Stimulated activated CD4-positive, alpha-beta T cell treated with anti-CD3 and anti-CD28 coated beads, Interleukin-12 subunit alpha, Interleukin-12 subunit beta, amount 100 ng/mL, for 24 hours (primary cell): ENCODE measurements around the gene MSANTD1.

ENCODE experiments used
- DNase-seq, 2 experiments: peaks; one replicate each; pipeline ENCODE4 v3.0.0-alpha.2; 2020; ENCODE audit warnings: low read depth in 2 of 2

Gene MSANTD1

DNA sequence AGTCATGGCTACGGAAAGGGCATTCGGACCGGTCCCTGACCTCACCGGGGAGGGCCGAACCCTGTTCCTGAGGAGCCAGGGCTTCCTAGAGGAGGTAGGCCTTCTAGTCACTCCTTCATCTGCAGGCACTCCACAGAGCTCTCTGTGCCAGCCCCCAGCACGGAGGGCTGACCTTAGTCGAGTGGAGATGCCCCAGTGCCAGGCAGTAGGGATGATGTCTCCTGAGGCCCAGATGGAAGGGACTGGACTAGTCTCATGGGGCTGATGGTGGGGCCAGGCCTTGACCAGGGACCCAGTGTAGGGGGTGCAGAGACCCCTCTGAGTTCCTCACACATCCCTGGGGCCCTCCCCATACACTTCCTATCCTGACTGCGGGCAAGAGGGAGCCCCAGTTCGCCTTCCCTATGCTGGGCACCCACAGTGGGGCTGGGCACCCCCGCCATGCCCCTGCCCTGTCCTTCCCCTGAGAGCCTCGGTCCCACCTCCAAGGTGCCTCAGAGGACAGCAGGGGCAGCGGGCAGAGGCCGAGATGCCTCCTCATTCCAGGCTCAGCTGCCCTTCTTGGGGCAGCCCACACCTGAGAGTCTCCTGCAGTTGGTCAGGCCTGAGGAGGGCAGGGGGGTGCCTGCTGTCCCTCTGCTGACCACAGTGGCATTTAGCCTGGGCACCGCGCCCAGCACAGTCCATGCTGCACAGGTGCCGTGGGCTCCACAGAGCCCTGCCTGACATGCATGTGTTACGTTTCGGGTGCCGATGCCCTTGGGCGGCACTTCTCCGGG lies 1.4 kb upstream of the MSANTD1 start:
- no peak for DNase-seq

DNA sequence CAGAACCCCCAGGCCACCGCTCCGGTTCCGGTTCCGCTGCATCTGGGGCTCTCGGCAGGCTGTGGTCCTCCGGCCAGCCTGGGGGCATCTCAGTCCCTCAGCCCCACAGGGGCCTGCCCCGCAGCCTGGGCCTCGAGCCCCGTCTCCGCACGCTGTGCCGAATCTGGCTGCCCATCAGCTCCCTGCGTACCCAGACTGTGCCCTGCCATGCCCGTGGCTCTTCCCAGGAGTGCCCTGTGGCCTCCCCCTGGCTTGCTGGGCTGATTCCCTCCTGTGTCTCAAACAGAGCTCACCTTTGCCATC lies 830 bp upstream of the MSANTD1 start:
- no peak for DNase-seq

DNA sequence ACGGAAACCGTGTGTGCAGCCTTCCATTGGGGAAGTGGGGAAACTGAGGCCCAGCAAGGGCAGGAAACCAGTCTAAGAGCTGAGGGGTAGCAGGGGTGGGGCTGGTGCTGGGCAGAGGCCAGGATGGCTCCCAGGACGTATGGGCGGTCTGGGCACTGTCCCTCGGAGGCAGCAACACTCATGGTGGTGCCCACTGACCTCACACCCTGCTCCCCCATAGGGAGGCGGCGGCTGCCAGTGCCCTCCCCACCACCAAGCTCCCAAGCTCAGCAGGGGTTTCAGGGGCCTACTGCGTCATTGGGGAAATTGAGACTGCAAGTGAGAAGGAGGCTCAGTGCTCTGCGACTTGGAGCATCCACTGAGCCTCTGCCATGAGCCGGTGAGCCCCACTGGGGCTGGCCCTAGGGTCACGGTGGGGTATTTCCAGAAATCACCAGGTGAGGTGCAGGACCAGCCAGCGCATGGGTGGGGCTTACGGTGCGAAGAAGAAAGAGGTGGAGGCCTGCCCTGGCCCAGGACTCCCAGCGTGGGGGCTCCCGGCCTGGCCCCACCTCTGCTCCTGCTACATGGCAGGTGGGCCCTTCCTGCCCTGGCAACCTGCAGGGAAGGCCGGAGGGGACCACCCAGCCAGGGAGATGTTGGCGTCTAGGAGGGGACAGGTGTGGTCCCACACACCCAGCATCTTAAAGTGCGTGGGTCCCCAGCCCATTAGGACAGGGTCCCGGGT lies 915 bp downstream of the MSANTD1 start:
- no peak for DNase-seq

DNA sequence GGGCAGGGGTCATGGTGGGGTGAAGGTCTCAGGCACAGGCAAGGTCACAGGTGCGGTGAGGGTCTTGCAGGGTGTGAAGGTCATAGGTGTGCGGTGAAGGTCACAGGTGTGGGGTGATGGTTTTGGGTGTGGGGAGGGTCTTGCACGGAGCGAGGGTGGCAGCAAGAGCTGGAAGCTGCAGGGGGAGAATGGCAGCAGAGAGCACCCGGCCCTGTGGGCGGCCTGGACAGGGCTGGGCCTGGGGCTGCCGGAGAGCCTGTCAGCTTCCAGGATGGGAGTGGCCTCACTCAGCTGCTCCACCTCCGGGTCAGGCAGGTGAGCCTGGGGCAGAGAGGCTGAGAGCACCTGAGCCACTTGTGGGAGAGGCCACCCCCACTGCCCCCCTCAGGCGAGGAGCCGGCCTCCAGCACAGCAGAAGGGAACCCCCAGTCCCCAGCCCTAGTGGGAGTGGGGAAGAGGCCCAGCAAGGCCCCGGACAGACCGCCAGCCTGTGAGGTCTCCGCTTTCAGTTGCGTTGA lies 1.5 kb downstream of the MSANTD1 start:
- DNase-seq, result no peak

DNA sequence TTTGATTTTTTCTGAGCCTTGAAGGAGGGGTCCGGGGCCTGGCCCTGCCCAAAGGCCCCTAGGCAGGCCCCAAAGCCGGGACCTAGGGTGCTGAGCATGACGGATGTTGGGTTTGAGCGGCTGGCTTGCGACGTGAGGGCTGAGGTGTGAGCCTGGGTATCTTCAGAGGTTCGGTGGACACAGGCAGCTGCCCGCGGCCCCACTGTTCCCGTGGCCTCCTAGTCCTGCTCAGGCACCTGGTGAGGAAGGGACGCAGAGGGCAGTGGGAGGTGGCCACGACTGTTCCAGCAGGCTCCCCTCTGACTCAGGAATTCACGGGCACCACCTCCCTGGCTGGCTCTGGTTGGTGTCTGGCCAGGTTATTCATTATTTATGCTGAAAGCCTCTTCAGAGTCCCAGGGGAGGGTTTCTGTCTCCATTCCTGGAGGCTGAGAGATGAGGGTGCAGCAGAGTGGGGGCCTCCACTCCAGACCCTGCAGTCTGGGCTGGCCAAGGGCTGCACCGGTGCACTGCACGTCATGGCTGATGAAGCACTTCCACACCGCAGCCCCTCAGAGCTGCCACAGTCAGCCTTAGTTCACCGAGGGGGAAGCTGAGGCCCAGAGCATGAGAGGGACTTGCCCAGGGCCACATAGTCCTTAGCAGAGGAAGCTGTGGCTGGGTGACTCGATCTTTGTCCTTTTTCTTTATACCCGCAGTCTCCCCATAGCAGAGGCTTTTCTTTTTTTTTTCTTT lies 2.2 kb downstream of the MSANTD1 start:
- no peak for DNase-seq

DNA sequence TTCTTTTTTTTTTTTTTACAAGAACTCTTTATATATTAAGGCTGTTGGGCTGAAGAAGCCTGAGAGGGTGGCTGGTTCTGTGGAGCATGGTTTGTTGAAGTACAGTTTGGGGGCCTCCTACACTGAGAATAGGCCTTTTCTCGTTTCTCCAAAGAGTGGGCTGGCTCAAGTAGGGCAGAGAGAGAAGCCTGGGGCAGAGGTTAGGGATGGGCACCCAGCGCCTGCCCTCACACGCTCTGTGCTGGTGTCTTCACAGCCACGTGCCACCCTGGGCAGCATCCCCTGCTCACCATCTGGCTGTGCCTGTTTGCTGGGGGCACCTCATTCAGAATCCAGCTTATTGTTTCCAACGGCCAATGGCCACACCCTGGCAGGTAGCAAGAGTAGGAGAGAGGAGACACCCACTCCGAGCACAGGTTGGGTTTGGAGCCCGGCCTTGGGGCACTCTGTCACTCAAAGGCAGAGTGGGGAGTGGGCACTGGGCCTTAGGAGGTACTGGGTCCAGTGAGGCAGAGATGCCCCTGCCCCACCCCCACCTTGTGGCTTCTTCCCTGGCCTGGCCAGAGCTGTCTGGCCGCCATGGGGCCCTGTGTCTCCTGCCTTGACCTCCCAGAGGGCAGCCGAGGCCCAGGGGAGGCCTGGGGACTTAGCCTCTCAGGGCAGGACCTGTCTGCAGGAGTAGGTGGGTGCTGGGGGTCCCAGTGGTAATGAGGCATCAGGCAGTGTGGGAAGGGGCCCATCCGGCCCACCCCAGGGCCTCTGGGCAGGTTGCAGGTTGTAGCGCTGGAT lies 2.9 kb downstream of the MSANTD1 start:
- no peak for DNase-seq

DNA sequence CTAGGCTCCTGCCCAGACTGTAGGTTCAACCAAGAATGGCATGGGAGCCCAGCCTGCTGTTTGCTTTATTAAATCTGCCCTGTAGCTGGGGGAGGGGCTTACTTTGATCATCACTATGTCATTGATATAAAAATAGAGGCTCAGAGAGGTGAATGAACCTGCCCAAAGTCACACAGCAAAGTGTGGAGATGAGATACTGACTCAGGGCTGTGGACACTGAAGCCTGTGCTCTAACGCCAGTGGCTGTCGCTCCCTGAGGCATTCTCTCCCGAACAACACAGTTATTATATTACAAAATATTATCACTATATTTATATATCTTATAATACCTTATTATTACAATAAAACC lies 3.5 kb downstream of the MSANTD1 start:
- no peak for DNase-seq

DNA sequence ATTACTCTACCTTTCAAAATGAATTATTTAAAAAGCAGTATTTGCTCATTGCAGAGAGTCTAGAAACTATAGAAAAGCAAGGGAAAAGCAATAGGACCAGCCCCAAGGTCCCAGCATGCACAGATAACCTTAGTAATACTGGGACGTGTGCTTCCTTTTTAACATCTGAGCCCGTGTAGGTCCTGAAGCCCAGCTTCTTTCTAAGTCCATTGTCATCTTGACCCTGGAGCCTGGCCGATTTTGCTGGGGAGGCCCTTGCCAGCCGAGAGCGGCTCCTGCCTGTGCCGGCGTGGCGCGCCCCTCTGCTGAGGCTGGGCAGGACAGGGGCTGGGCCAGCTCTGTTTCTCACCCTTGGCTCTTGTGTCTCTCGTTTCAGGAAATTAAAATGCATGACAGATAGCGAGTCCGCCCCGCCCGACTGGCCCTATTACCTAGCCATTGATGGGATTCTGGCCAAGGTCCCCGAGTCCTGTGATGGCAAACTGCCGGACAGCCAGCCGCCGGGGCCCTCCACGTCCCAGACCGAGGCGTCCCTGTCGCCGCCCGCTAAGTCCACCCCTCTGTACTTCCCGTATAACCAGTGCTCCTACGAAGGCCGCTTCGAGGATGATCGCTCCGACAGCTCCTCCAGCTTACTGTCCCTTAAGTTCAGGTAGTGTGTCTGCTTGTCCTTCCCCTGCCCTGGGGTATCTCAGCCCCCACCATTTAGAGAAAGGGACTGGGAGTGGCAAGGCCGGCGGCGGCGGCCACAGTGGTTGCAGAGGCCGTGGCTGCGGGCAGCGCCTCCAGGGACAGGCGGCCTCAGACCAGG lies 4.1 kb downstream of the MSANTD1 start:
- no peak for DNase-seq

DNA sequence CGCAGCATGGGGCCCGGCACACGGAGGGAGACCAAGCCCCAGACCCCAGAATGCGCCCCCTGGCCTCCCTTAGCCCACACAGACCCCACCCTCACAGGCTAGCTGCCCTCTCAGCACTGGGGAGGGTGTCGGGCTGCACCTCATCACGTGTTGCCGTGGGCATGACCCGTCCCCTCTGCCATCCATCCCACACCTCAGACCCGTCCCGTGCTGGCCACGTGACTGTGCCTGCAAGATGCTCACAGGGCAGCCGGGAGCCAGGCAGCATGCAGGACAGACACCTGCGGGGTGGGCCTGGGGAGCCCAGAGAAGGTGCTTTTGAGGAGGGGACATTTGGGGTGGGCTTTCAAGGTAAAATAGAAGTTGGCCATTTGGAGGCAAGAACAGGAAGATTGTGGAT lies 4.8 kb downstream of the MSANTD1 start:
- no peak for DNase-seq

DNA sequence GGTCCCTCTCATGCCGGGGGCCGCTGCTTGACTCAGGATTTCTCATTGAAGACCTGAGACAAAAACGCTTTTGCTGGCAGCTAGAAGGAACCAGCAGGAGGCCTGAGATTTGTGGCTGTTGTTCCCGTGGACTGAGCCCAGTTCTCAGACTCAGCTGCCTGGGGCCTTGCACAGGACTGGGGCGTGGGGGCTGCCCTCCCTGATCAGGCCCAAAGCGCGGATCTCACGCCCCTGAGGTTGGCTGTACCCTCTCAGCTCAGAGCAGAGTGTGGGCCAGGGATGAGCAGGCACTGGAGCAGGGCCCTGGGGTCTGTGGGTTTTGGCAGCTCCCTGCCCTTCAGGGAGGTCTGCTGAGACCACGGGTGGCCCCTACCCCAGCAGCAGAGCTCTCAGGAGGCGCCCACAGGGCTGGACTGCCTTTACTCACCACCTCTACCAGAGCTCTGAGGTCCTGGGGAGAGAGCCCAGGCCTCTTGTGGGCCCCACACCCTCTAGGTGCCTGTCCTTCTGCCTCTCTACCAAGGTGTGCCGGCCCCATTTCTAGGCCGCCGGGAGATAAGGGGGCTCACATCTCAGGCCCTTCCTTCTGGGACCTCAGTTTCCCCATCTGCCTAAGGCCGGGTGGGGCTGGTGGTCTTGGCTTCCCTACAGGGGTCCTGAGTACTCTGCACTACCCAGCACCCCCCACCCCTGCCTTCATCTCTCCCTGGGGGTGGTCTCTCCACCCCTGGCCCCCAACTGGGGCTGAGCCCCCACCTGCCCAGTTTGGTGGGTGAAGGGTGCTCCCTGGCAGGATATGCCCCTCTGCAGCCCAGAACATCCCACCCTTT lies 5.6 kb downstream of the MSANTD1 start:
- no peak for DNase-seq

DNA sequence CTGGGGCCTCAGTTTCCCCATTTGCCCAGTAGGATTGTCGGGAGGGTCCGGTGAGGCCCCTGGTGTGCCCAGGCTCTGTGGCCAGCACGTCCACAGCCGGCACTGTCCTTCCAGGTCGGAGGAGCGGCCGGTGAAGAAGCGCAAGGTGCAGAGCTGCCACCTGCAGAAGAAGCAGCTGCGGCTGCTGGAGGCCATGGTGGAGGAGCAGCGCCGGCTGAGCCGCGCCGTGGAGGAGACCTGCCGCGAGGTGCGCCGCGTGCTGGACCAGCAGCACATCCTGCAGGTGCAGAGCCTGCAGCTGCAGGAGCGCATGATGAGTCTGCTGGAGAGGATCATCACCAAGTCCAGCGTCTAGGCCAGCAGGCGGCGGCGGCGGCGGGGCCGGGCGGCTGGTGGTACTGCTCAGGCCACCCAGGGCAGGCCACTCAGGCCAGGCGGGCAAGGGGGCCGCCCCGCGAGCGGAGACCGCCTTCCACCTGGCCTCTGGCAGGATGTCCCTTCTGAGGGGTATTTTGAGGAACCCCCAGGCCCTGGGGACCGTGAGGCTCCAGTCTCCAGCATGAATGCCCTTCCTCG lies 6.7 kb downstream of the MSANTD1 start:
- no peak for DNase-seq

DNA sequence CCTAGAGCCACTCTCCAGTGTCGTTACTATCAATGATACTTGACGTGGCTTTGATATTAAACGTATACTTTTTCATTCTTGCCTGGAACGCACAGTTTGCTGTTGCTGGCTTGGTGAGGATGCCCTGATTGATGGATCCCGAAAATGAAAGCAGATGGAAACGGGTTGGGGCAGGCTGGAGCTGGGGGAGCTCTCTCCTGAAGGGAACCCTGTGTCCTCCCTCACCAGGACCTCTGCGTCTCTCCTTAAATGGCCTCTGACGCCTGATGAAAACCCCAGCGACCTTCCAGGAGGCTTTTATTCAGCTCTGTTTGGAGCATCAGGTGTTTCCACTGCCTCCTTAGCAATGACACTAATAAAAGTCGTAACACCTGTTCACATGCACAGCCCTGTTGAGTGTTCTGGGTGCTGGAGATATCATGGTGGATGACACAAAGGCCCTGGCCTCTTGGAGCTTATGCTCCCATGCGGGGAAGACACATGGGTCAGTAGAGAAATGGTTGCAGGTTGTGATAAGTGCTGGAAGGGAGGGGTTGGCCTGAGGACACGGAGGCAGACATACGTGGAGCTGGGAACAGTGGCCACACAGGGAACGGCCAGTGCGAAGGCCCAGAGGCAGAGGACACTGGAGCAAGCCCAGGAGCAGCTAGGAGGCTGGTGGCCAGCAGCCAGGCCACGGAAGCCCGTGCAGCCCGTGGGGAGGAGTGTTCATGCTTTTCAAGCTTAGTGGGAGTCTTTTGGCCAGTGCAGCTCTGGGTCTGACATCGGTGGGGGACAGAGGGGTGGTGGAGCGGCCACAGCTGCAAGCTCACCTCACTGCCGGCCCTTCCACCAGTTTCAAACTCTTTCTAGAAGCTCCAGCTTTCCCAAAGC lies 7.5 kb downstream of the MSANTD1 start:
- no peak for DNase-seq

DNA sequence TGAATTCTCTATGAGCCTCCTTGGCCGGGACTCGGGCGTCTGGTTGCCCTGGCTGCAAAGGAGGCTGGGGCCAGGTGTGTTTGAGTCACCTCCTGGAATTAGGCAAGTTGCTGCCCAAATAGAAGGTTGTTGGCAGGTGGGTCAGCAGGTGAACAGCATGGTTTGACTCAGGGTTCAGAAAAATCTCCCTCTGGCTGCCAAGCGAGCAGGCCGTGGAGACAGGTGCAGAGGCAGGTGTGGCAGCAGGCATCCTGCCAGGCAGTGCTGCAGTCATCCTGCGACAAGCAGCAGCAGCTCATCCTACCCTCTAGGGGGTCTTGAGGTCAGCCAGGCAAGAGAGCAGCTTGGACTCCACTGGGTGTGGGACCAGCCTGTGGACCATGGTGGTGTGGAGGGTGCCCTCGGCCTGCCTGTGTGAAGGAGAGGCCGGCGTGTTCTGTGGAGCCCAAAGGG lies 8.2 kb downstream of the MSANTD1 start:
- DNase-seq, result no peak

DNA sequence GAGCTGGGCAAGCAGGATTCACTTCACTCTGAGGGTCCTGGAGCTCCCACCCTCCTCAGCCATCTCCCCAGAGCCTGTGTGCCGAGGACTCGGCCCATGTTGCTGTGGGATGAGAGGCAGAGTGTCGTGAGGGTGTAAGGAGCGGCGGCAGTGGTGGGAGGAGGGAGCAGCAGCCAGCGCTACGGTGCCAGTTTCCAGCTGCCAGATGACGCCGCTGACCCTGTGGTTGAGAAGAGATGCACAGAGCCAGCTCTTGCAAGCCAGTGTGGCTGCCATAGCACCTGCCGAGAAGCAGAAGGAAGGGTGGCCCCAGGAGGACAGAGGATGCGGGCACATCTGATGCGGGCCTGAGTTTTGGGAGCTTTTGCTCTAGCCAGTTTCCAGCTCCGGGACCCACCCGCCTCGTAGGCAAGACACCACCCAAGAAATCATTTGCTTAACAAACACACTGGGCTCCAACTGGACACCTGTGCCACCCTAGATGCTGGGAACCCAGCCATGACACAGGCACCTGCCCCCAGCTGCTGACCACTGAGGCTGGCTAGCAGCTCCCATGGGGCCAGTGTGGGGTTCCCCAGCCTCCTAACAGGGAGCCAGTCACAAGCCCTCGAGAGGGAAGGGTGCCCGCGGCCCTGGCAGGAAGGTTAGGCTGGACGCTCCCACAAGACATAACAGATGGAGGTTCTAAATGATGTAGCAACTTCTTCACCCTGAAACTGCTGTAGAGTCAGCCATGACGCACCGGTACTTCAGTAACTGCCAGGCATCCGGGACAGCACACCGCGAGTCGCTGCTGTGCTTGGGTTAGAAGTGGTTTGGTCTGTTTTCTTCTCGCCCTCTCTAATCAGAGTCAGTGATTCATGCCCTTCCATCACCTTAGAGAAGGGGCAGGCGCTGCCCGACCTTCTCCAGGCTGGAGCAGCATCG lies 8.9 kb downstream of the MSANTD1 start:
- DNase-seq, result no peak

DNA sequence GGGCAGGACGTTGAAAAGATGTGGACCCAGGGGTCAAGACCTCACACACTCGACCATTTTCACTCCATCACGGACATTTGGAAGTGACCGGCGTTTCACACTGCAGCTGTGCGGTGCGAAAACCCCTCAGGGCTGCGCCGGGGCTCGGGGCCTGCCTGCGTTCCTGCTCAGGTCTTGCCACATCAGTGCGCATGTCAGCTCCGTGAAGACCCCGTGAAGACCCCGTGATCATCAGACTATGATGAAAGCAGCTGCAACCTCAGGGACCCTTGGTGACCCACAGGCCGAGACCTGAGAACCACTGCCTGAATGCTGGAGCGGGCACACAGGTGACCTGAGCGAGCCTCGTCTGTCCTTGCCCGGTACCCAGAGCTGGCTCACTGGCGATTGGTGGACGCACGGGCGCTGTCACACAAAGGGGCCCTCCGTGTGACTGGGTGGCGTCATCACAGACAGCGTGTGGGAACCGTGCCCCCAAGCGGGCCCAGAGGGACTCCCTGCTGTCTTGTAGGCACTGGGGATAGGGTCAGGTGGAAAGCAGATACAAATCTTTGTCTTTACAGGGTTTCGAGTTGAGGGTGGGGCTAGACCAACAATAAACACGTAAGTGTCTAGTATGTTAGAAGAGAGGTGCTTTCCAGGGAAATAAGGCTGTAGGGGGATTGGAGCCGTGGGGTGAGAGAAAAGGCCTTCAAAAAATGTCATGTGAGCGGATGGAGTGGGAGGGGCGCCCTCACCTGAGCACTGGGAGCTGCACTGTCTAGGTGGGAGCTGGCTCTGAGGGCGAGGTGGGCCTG lies 12.7 kb downstream of the MSANTD1 start:
- no peak for DNase-seq

DNA sequence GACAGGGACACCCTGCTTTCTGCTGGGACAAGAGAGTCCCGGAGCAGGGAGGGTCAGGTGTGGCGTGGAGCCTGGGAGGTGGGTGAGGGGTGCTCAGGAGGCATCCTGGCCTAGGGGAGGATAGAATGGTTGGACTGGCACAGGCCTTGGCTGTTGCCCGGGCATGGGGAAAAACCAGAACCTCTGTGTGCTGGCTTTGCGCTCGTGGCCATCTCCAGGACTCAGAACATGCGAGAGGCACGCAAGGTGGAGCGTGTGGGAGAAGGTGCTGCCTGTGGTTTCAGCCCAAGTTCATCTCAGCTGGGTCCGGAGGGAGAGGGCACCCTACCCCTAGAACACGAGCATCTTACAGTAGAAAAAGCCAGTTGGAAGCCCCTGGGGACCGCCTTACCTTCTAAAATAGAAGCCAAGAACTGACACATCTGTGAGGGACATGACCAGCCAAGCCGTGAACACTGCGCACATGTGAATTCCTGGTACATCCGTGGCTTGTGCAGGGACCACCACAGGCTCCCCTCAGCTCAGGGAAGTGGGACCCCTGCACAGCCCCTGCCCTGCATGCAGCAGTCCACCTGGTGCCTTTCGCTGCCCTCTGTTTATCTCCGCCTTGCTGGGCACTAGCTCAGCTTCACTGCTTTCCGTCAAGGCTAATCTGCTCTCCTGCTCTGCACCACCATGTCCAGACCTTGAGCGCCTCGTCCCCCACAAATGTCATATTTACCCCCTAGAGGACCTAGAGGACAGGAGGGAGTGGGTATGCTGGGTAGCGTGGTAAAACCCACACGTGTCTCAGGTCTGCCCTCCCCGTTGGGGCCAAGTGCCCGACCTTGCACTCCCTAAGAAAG lies 13.5 kb downstream of the MSANTD1 start:
- no peak for DNase-seq
